Mesenchymal stem cell (in vitro differentiated cells and primary cell): ENCODE data around the gene SRSF12.
"Not testable (repeated sequence)": the region's sequence is repeated elsewhere in the genome, so short reads cannot be mapped to it uniquely, and the experiment has no call there.

ENCODE experiments used
- DNase-seq: peaks from one replicate; pipeline ENCODE4 v3.0.0-alpha.2; 2013
- H2AFZ ChIP-seq: one replicate; pipeline ENCODE4 v1.6.1; 2013; ENCODE audit warnings: low read depth, mild to moderate bottlenecking, control low read depth, inconsistent platforms, low read length, moderate library complexity
- H2AK5ac ChIP-seq: 2 replicates; pipeline ENCODE4 v1.6.1; 2013; ENCODE audit warnings: low read length, moderate library complexity, mild to moderate bottlenecking, inconsistent platforms; ENCODE audit not compliant: severe bottlenecking
- H2BK120ac ChIP-seq: one replicate; pipeline ENCODE4 v1.6.1; 2013; ENCODE audit warnings: low read depth, mild to moderate bottlenecking, inconsistent platforms, low read length, moderate library complexity
- H2BK12ac ChIP-seq, 2 experiments: one replicate each; pipeline ENCODE4 v1.6.1; 2013; ENCODE audit warnings: inconsistent platforms in 2 of 2, low read length in 2 of 2, mild to moderate bottlenecking in 2 of 2, moderate library complexity in 2 of 2, control low read depth in 1 of 2
- H2BK15ac ChIP-seq: one replicate; pipeline ENCODE4 v1.6.1; 2013; ENCODE audit warnings: mild to moderate bottlenecking, low read depth, inconsistent platforms; ENCODE audit not compliant: poor library complexity, severe bottlenecking
- H2BK5ac ChIP-seq: 2 replicates; pipeline ENCODE4 v1.6.1; 2013; ENCODE audit warnings: low read depth, mild to moderate bottlenecking, low read length, control low read depth, inconsistent platforms; ENCODE audit not compliant: poor library complexity, severe bottlenecking
- H3K14ac ChIP-seq, 2 experiments: one replicate each; pipeline ENCODE4 v1.6.1; 2013; ENCODE audit warnings: inconsistent platforms in 2 of 2, low read length in 2 of 2, control low read depth in 1 of 2, mild to moderate bottlenecking in 1 of 2, moderate library complexity in 1 of 2
- H3K18ac ChIP-seq, 2 experiments: one replicate each; pipeline ENCODE4 v1.6.1; 2013; ENCODE audit warnings: inconsistent platforms in 2 of 2, low read length in 2 of 2, control low read depth in 1 of 2, low read depth in 1 of 2, mild to moderate bottlenecking in 1 of 2
- H3K23ac ChIP-seq, 2 experiments: one replicate each; pipeline ENCODE4 v1.6.1; 2013; ENCODE audit warnings: inconsistent platforms in 2 of 2, low read length in 2 of 2, mild to moderate bottlenecking in 2 of 2, moderate library complexity in 2 of 2, control low read depth in 1 of 2
- H3K27ac ChIP-seq: 2 replicates; pipeline ENCODE4 v1.5.1; 2013; ENCODE audit warnings: mild to moderate bottlenecking, moderate library complexity, low read length, control low read depth, inconsistent platforms; ENCODE audit not compliant: poor library complexity, severe bottlenecking
- H3K27me3 ChIP-seq, 2 experiments: 2 replicates each; pipeline versions ENCODE4 v1.6.1 to v1.7.0; 2013; ENCODE audit warnings: low read length in 2 of 2, mild to moderate bottlenecking in 2 of 2, moderate library complexity in 2 of 2, control low read depth in 1 of 2, inconsistent platforms in 1 of 2; ENCODE audit not compliant: control insufficient read depth in 1 of 2, insufficient read depth in 1 of 2
- H3K36me3 ChIP-seq, 2 experiments: 2 replicates each; pipeline versions ENCODE4 v1.6.1 to v1.7.0; 2013; ENCODE audit warnings: low read length in 2 of 2, control low read depth in 1 of 2, inconsistent platforms in 1 of 2, low read depth in 1 of 2, mild to moderate bottlenecking in 1 of 2; ENCODE audit not compliant: insufficient read depth in 2 of 2, control insufficient read depth in 1 of 2
- H3K4ac ChIP-seq, 2 experiments: one replicate each; pipeline ENCODE4 v1.6.1; 2013; ENCODE audit warnings: inconsistent platforms in 2 of 2, low read length in 2 of 2, mild to moderate bottlenecking in 2 of 2, moderate library complexity in 2 of 2, control low read depth in 1 of 2, low read depth in 1 of 2
- H3K4me1 ChIP-seq: 2 replicates; pipeline ENCODE4 v1.6.1; 2013; ENCODE audit warnings: low read depth, low read length, control low read depth; ENCODE audit not compliant: control insufficient read depth, insufficient read depth
- H3K4me2 ChIP-seq: 2 replicates; pipeline ENCODE4 v1.6.1; 2013; ENCODE audit warnings: low read length, mild to moderate bottlenecking, inconsistent platforms; ENCODE audit not compliant: poor library complexity, severe bottlenecking
- H3K4me3 ChIP-seq, 2 experiments: 2 replicates each; pipeline versions ENCODE4 v1.5.1 to v1.7.0; 2013; ENCODE audit warnings: low read length in 2 of 2, mild to moderate bottlenecking in 2 of 2, control low read depth in 1 of 2, low read depth in 1 of 2; ENCODE audit not compliant: insufficient read depth in 1 of 2
- H3K79me1 ChIP-seq: replicated peaks from 2 replicates; pipeline ENCODE4 v1.6.1; 2013; ENCODE audit warnings: mild to moderate bottlenecking, control low read depth, low read length, inconsistent platforms; ENCODE audit not compliant: poor library complexity, severe bottlenecking
- H3K9ac ChIP-seq: 2 replicates; pipeline ENCODE4 v1.7.0; 2013; ENCODE audit warnings: mild to moderate bottlenecking, low read length, moderate library complexity
- H3K9me3 ChIP-seq: 2 replicates; pipeline ENCODE4 v1.7.0; 2013; ENCODE audit warnings: mild to moderate bottlenecking, low read length; ENCODE audit not compliant: control insufficient read depth
- H4K8ac ChIP-seq: one replicate; pipeline ENCODE4 v1.6.1; 2013; ENCODE audit warnings: inconsistent platforms, mild to moderate bottlenecking, low read length, moderate library complexity
- H4K91ac ChIP-seq: one replicate; pipeline ENCODE4 v1.6.1; 2013; ENCODE audit warnings: mild to moderate bottlenecking, low read length, inconsistent platforms
- WGBS: methylation state at CpG from one replicate; pipeline ENCODE4 v1.1.7; 2013; ENCODE audit warnings: mixed read lengths; 5-methylcytosine and 5-hydroxymethylcytosine counted together

The SRSF12 gene

DNA sequence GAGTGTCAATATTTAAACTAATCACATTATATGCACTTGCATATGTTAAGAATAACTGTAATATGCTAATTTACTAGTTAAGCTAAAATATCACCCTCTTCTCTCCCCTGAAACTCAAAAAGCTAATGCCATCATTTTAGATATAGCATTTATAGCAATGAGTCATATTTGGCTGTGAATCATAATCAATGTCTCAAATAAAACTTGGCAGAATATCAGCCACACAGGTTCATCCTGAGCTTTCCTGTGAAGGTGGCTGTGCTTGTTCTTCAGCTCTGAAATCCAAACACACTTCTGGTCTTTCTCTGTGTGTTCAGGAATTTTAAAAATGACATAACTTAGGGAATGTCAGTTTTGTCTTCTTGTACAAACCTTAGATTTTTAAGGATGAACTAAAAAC lies 50.1 kb downstream of the SRSF12 start:
- no peak overlapping the region for H3K9ac ChIP-seq
- no peak overlapping the region for H2AK5ac ChIP-seq
- no peak overlapping the region for H3K27ac ChIP-seq
- H2BK12ac ChIP-seq: no peak overlapping the region
- H3K18ac ChIP-seq: no peak overlapping the region
- no peak overlapping the region for H2BK15ac ChIP-seq
- no peak for DNase-seq
- H4K91ac ChIP-seq: no peak overlapping the region
- H3K4me2 ChIP-seq: no peak overlapping the region
- no peaks in the 10 kb centered on the region for H3K79me1 ChIP-seq
- H4K8ac ChIP-seq: no peak overlapping the region
- no peak overlapping the region for H3K23ac ChIP-seq
- no peak overlapping the region for H2BK5ac ChIP-seq
- no peak overlapping the region for H3K4me3 ChIP-seq
- H3K4me1 ChIP-seq: no peaks in the 10 kb centered on the region
- H3K4ac ChIP-seq: no peak overlapping the region
- H3K14ac ChIP-seq: no peak overlapping the region
- no peak overlapping the region for H2BK120ac ChIP-seq
- no peaks in the 10 kb centered on the region for H3K36me3 ChIP-seq
- H3K9me3 ChIP-seq: no peaks in the 10 kb centered on the region
- no peaks in the 10 kb centered on the region for H3K27me3 ChIP-seq
- H2AFZ ChIP-seq: no peak overlapping the region

DNA sequence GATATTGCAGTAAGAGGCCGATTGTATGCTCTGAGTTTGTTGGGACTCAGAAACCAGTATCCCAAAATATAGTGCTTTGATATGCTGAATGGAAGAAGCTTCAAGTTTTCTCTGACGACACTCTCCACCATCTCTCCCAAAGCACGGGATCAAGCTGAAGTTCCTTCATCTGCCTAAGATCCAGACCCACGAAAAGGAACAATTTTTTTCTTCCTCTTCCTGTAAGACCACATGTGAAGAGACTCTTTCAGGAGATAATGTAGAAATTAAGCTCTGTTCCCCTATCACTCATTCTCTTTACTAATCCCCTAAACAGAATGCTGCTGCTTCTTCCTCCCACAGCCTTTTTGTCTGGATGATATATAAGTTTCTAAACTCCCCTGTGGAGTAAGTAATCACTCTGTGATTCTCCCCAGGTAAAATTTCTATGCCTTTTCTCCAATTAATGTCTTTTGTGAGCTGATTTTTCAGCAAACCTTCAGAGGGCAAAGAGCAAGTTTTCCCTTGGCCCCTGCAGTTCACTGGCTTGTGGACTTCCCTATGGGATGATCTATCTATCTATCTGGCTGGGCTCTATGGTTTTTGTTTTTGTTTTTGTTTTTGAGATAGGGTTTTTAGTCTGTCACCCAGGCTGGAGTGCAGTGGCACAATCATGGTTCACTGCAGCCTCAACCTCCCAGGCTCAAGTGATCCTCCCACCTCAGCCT lies 50.8 kb downstream of the SRSF12 start:
- Histone ChIP-seq H2AK5ac (no peak overlapping the region), H2BK15ac (no peak overlapping the region), H3K18ac (no peak overlapping the region), H3K79me1 (no peaks in the 10 kb centered on the region), H3K4me3 (no peak overlapping the region), H3K4ac (no peak overlapping the region), H4K8ac (no peak overlapping the region), H3K23ac (no peak overlapping the region), H2BK12ac (no peak overlapping the region), H2AFZ (no peak overlapping the region), H3K14ac (no peak overlapping the region), H2BK120ac (no peak overlapping the region), H3K4me1 (no peaks in the 10 kb centered on the region), H2BK5ac (no peak overlapping the region), H4K91ac (no peak overlapping the region), H3K27ac (no peak overlapping the region), H3K9me3 (no peaks in the 10 kb centered on the region), H3K27me3 (no peaks in the 10 kb centered on the region), H3K4me2 (no peak overlapping the region), H3K36me3 (no peaks in the 10 kb centered on the region), H3K9ac (no peak overlapping the region)
- 79% methylated on average over 4 of the region's 4 CpGs for WGBS
- no peak for DNase-seq

DNA sequence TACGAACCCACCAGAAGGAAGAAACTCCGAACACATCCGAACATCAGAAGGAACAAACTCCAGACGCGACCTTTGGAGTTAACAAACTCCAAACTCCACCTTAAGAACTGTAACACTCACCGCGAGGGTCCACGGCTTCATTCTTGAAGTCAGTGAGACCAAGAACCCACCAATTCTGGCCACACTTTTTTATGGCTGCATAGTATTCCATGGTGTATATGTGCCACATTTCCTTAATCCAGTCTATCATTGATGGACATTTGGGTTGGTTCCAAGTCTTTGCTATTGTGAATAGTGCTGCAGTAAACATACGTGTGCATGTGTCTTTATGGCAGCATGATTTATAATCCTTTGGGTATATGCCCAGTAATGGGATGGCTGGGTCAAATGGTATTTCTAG lies 51.8 kb downstream of the SRSF12 start:
- H3K14ac ChIP-seq, H3K4me2 ChIP-seq, H2BK12ac ChIP-seq, H3K4ac ChIP-seq, H3K23ac ChIP-seq, H3K9ac ChIP-seq, H2BK15ac ChIP-seq, H3K27me3 ChIP-seq, H3K27ac ChIP-seq, H3K9me3 ChIP-seq, DNase-seq, H3K4me3 ChIP-seq, H3K36me3 ChIP-seq, H3K79me1 ChIP-seq, H4K91ac ChIP-seq, H2AFZ ChIP-seq, H2AK5ac ChIP-seq, H3K18ac ChIP-seq, H3K4me1 ChIP-seq, H2BK120ac ChIP-seq, H4K8ac ChIP-seq, H2BK5ac ChIP-seq: not testable (repeated sequence)
- WGBS: 89% methylated on average over 9 of the region's 9 CpGs

DNA sequence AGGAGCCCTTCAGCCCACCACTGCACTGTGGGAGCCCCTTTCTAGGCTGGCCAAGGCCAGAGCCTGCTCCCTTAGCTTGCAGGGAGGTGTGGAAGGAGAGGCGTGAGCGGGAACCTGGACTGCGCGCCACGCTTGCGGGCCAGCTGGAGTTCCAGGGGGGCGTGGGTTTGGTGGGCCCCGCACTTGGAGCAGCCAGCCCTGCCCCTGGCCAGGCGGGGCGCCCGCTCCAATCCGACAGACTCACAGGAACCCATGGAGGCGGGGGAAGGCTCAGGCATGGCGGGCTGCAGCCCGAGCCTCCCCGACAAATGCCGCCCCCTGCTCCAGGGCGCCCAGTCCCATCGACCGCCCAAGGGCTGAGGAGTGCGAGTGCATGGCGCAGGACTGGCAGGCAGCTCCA lies 52.9 kb downstream of the SRSF12 start:
- not testable (repeated sequence) for H3K36me3 ChIP-seq, H4K8ac ChIP-seq, H3K9ac ChIP-seq, H3K4me1 ChIP-seq, H3K18ac ChIP-seq, H2BK5ac ChIP-seq, H3K27ac ChIP-seq, H2BK12ac ChIP-seq, H3K14ac ChIP-seq, H3K23ac ChIP-seq, H2AK5ac ChIP-seq, H3K79me1 ChIP-seq, H4K91ac ChIP-seq, H2AFZ ChIP-seq, H3K4me3 ChIP-seq, H3K27me3 ChIP-seq, H2BK120ac ChIP-seq, DNase-seq, H3K4me2 ChIP-seq, H3K4ac ChIP-seq, H3K9me3 ChIP-seq
- peak overlapping the region; percentile 44 for H2BK15ac ChIP-seq
- WGBS: 95% methylated on average over 21 of the region's 22 CpGs
